Smooth muscle cell of the brain vasculature (primary cell): Measurements from ENCODE around the gene KCNAB1.
A peak's percentile ranks its signal among the peaks of the same experiment; 100 is the strongest.
"Not testable (repeated sequence)": the region's sequence is repeated elsewhere in the genome, so short reads cannot be mapped to it uniquely, and the experiment has no call there.

Experiments
- DNase-seq: peaks from one replicate; pipeline ENCODE4 v3.0.0-alpha.2; 2012; ENCODE audit warnings: low read depth, low spot score

KCNAB1 gene

GRCh38 chr3:156536524-156537316 is 416.3 kb downstream of the KCNAB1 start:
- DNase-seq, result no peak

- DNase-seq, result no peak
These were observed 418.7 kb downstream of the KCNAB1 start for GRCh38 chr3:156539051-156539450.

GRCh38 chr3:156539802-156540201 is 419.4 kb downstream of the KCNAB1 start:
- DNase-seq, result no peak

- DNase-seq, result no peak
These were observed 422.0 kb downstream of the KCNAB1 start for GRCh38 chr3:156542101-156543042.

GRCh38 chr3:156543043-156543555 is 422.7 kb downstream of the KCNAB1 start:
- DNase-seq, result no peak

- DNase-seq, result no peak
These were observed 427.3 kb downstream of the KCNAB1 start for GRCh38 chr3:156547637-156548036.

GRCh38 chr3:156548041-156548687 is 427.8 kb downstream of the KCNAB1 start:
- no peak for DNase-seq

- no peak for DNase-seq
These were observed 428.5 kb downstream of the KCNAB1 start for GRCh38 chr3:156548902-156549301.

GRCh38 chr3:156551261-156551660 is 430.9 kb downstream of the KCNAB1 start:
- no peak for DNase-seq

GRCh38 chr3:156551746-156552145 is 431.4 kb downstream of the KCNAB1 start:
- DNase-seq, result no peak

- DNase-seq, result no peak
These were observed 432.6 kb downstream of the KCNAB1 start for GRCh38 chr3:156552973-156553372.

GRCh38 chr3:156553705-156554356 is 433.5 kb downstream of the KCNAB1 start:
- DNase-seq, result no peak

- DNase-seq, result no peak
These were observed 434.1 kb downstream of the KCNAB1 start for GRCh38 chr3:156554515-156554841.

GRCh38 chr3:156554842-156555687 is 434.7 kb downstream of the KCNAB1 start, which contains the start of gene SSR3:
SSR3 (minus strand) TSS chr3:156555117; CDS start chr3:156555089, 28 bp downstream.
- peak; percentile 99 for DNase-seq

- no peak for DNase-seq
These were observed 438.0 kb downstream of the KCNAB1 start for GRCh38 chr3:156558389-156558788.

- DNase-seq, result no peak
These were observed 438.9 kb downstream of the KCNAB1 start for GRCh38 chr3:156559321-156559720.

- no peak for DNase-seq
These were observed 441.2 kb downstream of the KCNAB1 start for GRCh38 chr3:156561533-156561932.

GRCh38 chr3:156562486-156562885 is 442.1 kb downstream of the KCNAB1 start:
- not testable (repeated sequence) for DNase-seq

GRCh38 chr3:156563900-156564682 is 443.7 kb downstream of the KCNAB1 start:
- no peak for DNase-seq

- DNase-seq, result not testable (repeated sequence)
These were observed 448.6 kb downstream of the KCNAB1 start for GRCh38 chr3:156569016-156569415.
